HEK293T (cell line): ENCODE measurements around the gene COLQ.

Experiments
- BHLHE40 ChIP-seq: fragments of 450-650 bp; IDR thresholded peaks from 2 replicates; pipeline ENCODE4 v1.6.1; 2016; ENCODE audit warnings: mild to moderate bottlenecking, moderate library complexity, borderline replicate concordance
- CTBP1 ChIP-seq: fragments of 450-650 bp; IDR thresholded peaks from 2 replicates; pipeline ENCODE4 v1.6.1; 2016; ENCODE audit warnings: borderline replicate concordance
- FOXA1 ChIP-seq: fragments of 450-650 bp; IDR thresholded peaks from 2 replicates; pipeline ENCODE4 v1.6.1; 2016; ENCODE audit warnings: mild to moderate bottlenecking
- FOXK2 ChIP-seq: fragments of 450-650 bp; IDR thresholded peaks from 2 replicates; pipeline ENCODE4 v1.6.1; 2016; ENCODE audit warnings: mild to moderate bottlenecking
- FOXM1 ChIP-seq: fragments of 450-650 bp; IDR thresholded peaks from 2 replicates; pipeline ENCODE4 v1.6.1; 2017; ENCODE audit warnings: mild to moderate bottlenecking, borderline replicate concordance
- L3MBTL2 ChIP-seq: fragments of 450-650 bp; conservative IDR thresholded peaks from 2 replicates; pipeline ENCODE4 v1.6.1; 2016; ENCODE audit warnings: mild to moderate bottlenecking
- NFRKB ChIP-seq: fragments of 450-650 bp; IDR thresholded peaks from 2 replicates; pipeline ENCODE4 v1.6.1; 2016; ENCODE audit warnings: mild to moderate bottlenecking, moderate library complexity
- PKNOX1 ChIP-seq: fragments of 450-650 bp; IDR thresholded peaks from 2 replicates; pipeline ENCODE4 v1.6.1; 2016
- SP1 ChIP-seq: fragments of 450-650 bp; IDR thresholded peaks from 2 replicates; pipeline ENCODE4 v1.6.1; 2017
- SUZ12 ChIP-seq: fragments of 450-650 bp; IDR thresholded peaks from 2 replicates; pipeline ENCODE4 v1.6.1; 2016; ENCODE audit warnings: mild to moderate bottlenecking
- TARDBP ChIP-seq: fragments of 450-650 bp; IDR thresholded peaks from 2 replicates; pipeline ENCODE4 v1.6.1; 2016
- ZNF384 ChIP-seq: fragments of 450-650 bp; IDR thresholded peaks from 2 replicates; pipeline ENCODE4 v1.6.1; 2016

- TF ChIP-seq FOXA1 (no peak), ZNF384 (no peak), TARDBP (no peak), PKNOX1 (no peak), FOXK2 (no peak), SP1 (no peak), NFRKB (no peak), FOXM1 (no peak), L3MBTL2 (no peak), CTBP1 (no peak), SUZ12 (no peak), BHLHE40 (no peak)
Observed at GRCh38 chr3:15438983-15439382, 82.5 kb downstream of the COLQ start.
